HepG2 (cell line): ENCODE results near the gene TMEM45A. TPM values are rescaled to one million over a fixed set of nuclear protein-coding genes. Genes with fewer than 3 reads are reported as not detected.
A peak's percentile ranks its signal among the peaks of the same experiment; 100 is the strongest.

ENCODE experiments used
- AKAP8 ChIP-seq: sonication (generic); formaldehyde crosslinking; IDR thresholded peaks from 2 replicates; pipeline ENCODE4 v1.5.1; 2020; ENCODE audit warnings: mild to moderate bottlenecking, missing genetic modification reagents
- ARNT2 ChIP-seq: sonication (generic); formaldehyde crosslinking; IDR thresholded peaks from 2 replicates; pipeline ENCODE4 v1.8.0; 2022; ENCODE audit warnings: mild to moderate bottlenecking, low read depth, missing genetic modification reagents, moderate library complexity
- JUND ChIP-seq: sonication (generic); formaldehyde crosslinking; IDR thresholded peaks from 2 replicates; pipeline ENCODE4 v1.8.0; 2022; ENCODE audit warnings: mild to moderate bottlenecking, missing genetic modification reagents
- MEF2D ChIP-seq: sonication (generic); formaldehyde crosslinking; IDR thresholded peaks from 2 replicates; pipeline ENCODE4 v1.5.1; 2020; ENCODE audit warnings: mild to moderate bottlenecking, missing genetic modification reagents
- MEIS2 ChIP-seq: sonication (generic); formaldehyde crosslinking; IDR thresholded peaks from 2 replicates; pipeline ENCODE4 v1.9.0; 2021; ENCODE audit warnings: mild to moderate bottlenecking, missing genetic modification reagents
- NFE2L1 ChIP-seq: sonication (generic); formaldehyde crosslinking; IDR thresholded peaks from 2 replicates; pipeline ENCODE4 v1.4.0; 2020; ENCODE audit warnings: missing genetic modification reagents, mild to moderate bottlenecking, borderline replicate concordance
- PITX1 ChIP-seq: sonication (generic); formaldehyde crosslinking; IDR thresholded peaks from 2 replicates; pipeline ENCODE4 v1.5.1; 2020; ENCODE audit warnings: mild to moderate bottlenecking, missing genetic modification reagents
- POLR2G ChIP-seq: fragments of 200-400 bp; formaldehyde crosslinking; IDR thresholded peaks from 2 replicates; pipeline ENCODE4 v1.6.1; 2018; ENCODE audit warnings: mild to moderate bottlenecking, low read depth, low read length, moderate library complexity
- RNF2 ChIP-seq: fragments of 450-650 bp; conservative IDR thresholded peaks from 2 replicates; pipeline ENCODE4 v1.6.1; 2016; ENCODE audit warnings: low read depth
- SETDB1 ChIP-seq: sonication (generic); formaldehyde crosslinking; IDR thresholded peaks from 2 replicates; pipeline ENCODE4 v1.5.1; 2020; ENCODE audit warnings: missing genetic modification reagents, mild to moderate bottlenecking, borderline replicate concordance
- SIX4 ChIP-seq: sonication (generic); formaldehyde crosslinking; IDR thresholded peaks from 2 replicates; pipeline ENCODE4 v1.4.0; 2020; ENCODE audit warnings: missing genetic modification reagents
- ZBTB7B ChIP-seq: sonication (generic); formaldehyde crosslinking; IDR thresholded peaks from 2 replicates; pipeline ENCODE4 v1.4.0; 2020; ENCODE audit warnings: missing genetic modification reagents
- ZC3H13 ChIP-seq: sonication (generic); formaldehyde crosslinking; IDR thresholded peaks from 2 replicates; pipeline ENCODE4 v1.8.1; 2023; ENCODE audit warnings: mild to moderate bottlenecking, missing genetic modification reagents, moderate library complexity
- ZFAT ChIP-seq: sonication (generic); formaldehyde crosslinking; conservative IDR thresholded peaks from 2 replicates; pipeline ENCODE4 v1.8.1; 2023; ENCODE audit warnings: missing genetic modification reagents, inconsistent platforms
- ZFP91 ChIP-seq: sonication (generic); formaldehyde crosslinking; IDR thresholded peaks from 2 replicates; pipeline ENCODE4 v1.9.0; 2022; ENCODE audit warnings: missing genetic modification reagents, mild to moderate bottlenecking, borderline replicate concordance
- ZMAT3 ChIP-seq: sonication (generic); formaldehyde crosslinking; conservative IDR thresholded peaks from 2 replicates; pipeline ENCODE4 v1.7.0; 2021; ENCODE audit warnings: missing genetic modification reagents
- ZNF24 ChIP-seq: fragments of 450-650 bp; IDR thresholded peaks from 2 replicates; pipeline ENCODE4 v1.6.1; 2017; ENCODE audit warnings: antibody characterized with exemption, mild to moderate bottlenecking
- ZNF251 ChIP-seq: sonication (generic); formaldehyde crosslinking; IDR thresholded peaks from 2 replicates; pipeline ENCODE4 v1.9.0; 2021; ENCODE audit warnings: mild to moderate bottlenecking, missing genetic modification reagents
- ZNF616 ChIP-seq: sonication (generic); formaldehyde crosslinking; IDR thresholded peaks from 2 replicates; pipeline ENCODE4 v1.5.0; 2020; ENCODE audit warnings: low read depth, mild to moderate bottlenecking, missing genetic modification reagents
- ZSCAN22 ChIP-seq: sonication (generic); formaldehyde crosslinking; IDR thresholded peaks from 2 replicates; pipeline ENCODE4 v1.4.0; 2020; ENCODE audit warnings: mild to moderate bottlenecking, missing genetic modification reagents
- ZSCAN9 ChIP-seq: IDR thresholded peaks from 2 replicates; pipeline ENCODE4 v1.6.1; 2016; ENCODE audit warnings: borderline replicate concordance
- polyA plus RNA-seq, 8 experiments: library from polyadenylated mRNA; depleted of rRNA in 3 of 8; stranded (reverse) in 7 of 8; unstranded in 1 of 8; fragments of >200 nt; fragmentation: Illumina TruSeq in 4 of 8; extraction: Trizol in 4 of 8; gene quantifications; 2 replicates each; pipeline versions ENCODE4 v1.2.1 to v1.2.3, GENCODE V29; 2011 to 2016; ENCODE audit warnings: low read depth in 4 of 8, missing spikeins in 1 of 8, mixed read lengths in 1 of 8; ENCODE audit not compliant: insufficient read depth in 1 of 8
- total RNA-seq, 5 experiments: library from RNA; depleted of rRNA; stranded (reverse); fragments of >200 nt; fragmentation: Illumina TruSeq; extraction: Trizol; gene quantifications; 2 replicates each; pipeline ENCODE4 v1.2.3, GENCODE V29; 2016; ENCODE audit warnings: low read depth in 1 of 5
- TF ChIP-seq, protein P1 (sequence below): sonication (generic); formaldehyde crosslinking; conservative IDR thresholded peaks from 2 replicates; pipeline ENCODE4 v1.5.0; 2020; ENCODE audit warnings: missing genetic modification reagents
- TF ChIP-seq, protein P2 (sequence below): sonication (generic); formaldehyde crosslinking; IDR thresholded peaks from 2 replicates; pipeline ENCODE4 v1.5.0; 2020; ENCODE audit warnings: missing genetic modification reagents
- TF ChIP-seq, protein P3 (sequence below): sonication (generic); formaldehyde crosslinking; conservative IDR thresholded peaks from 2 replicates; pipeline ENCODE4 v1.8.1; 2023; ENCODE audit warnings: missing genetic modification reagents

TMEM45A gene
- total and polyA plus RNA-seq, 2 of the 13 experiments (the other 11 are each of a cell fraction or from before 2014, with no cell fraction given), result 14.8 to 38.5 TPM

- no peak for TF ChIP-seq SETDB1 (CRISPR knock-in tag)
- TF ChIP-seq NFE2L1, result no peak
- TF ChIP-seq ZMAT3 (CRISPR knock-in tag), result peak; percentile 76
- TF ChIP-seq POLR2G, result peak; percentile 95
- TF ChIP-seq ZNF616 (CRISPR knock-in tag), result no peak
- TF ChIP-seq ZFP91 (CRISPR knock-in tag), result peak; percentile 76; the same call in 1 of the 2 replicates
- 0 out of 2 replicates have a peak, but pooled peaks have one; percentile 41 for TF ChIP-seq ZSCAN22
- TF ChIP-seq AKAP8 (CRISPR knock-in tag), result no peak
- no peak; the same call in 1 of the 2 replicates for TF ChIP-seq PITX1 (CRISPR knock-in tag)
- TF ChIP-seq ZNF251 (CRISPR knock-in tag), result no peak
- TF ChIP-seq RNF2, result no peak
- TF ChIP-seq, protein P1, sequence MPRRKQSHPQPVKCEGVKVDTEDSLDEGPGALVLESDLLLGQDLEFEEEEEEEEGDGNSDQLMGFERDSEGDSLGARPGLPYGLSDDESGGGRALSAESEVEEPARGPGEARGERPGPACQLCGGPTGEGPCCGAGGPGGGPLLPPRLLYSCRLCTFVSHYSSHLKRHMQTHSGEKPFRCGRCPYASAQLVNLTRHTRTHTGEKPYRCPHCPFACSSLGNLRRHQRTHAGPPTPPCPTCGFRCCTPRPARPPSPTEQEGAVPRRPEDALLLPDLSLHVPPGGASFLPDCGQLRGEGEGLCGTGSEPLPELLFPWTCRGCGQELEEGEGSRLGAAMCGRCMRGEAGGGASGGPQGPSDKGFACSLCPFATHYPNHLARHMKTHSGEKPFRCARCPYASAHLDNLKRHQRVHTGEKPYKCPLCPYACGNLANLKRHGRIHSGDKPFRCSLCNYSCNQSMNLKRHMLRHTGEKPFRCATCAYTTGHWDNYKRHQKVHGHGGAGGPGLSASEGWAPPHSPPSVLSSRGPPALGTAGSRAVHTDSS (CRISPR knock-in tag), result no peak
- TF ChIP-seq, protein P2, sequence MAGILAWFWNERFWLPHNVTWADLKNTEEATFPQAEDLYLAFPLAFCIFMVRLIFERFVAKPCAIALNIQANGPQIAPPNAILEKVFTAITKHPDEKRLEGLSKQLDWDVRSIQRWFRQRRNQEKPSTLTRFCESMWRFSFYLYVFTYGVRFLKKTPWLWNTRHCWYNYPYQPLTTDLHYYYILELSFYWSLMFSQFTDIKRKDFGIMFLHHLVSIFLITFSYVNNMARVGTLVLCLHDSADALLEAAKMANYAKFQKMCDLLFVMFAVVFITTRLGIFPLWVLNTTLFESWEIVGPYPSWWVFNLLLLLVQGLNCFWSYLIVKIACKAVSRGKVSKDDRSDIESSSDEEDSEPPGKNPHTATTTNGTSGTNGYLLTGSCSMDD (CRISPR knock-in tag), result 0 out of 2 replicates have a peak, but pooled peaks have one; percentile 48
- TF ChIP-seq SIX4 (CRISPR knock-in tag), result no peak
- peak; percentile 74 for TF ChIP-seq ARNT2 (CRISPR knock-in tag)
- 0 out of 2 replicates have a peak, but pooled peaks have one; percentile 37 for TF ChIP-seq JUND (CRISPR knock-in tag)
- TF ChIP-seq ZC3H13 (CRISPR knock-in tag), result no peak
- TF ChIP-seq ZSCAN9 (CRISPR knock-in tag), result 0 out of 2 replicates have a peak, but pooled peaks have one; percentile 60
- TF ChIP-seq, protein P3, sequence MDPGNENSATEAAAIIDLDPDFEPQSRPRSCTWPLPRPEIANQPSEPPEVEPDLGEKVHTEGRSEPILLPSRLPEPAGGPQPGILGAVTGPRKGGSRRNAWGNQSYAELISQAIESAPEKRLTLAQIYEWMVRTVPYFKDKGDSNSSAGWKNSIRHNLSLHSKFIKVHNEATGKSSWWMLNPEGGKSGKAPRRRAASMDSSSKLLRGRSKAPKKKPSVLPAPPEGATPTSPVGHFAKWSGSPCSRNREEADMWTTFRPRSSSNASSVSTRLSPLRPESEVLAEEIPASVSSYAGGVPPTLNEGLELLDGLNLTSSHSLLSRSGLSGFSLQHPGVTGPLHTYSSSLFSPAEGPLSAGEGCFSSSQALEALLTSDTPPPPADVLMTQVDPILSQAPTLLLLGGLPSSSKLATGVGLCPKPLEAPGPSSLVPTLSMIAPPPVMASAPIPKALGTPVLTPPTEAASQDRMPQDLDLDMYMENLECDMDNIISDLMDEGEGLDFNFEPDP (CRISPR knock-in tag), result no peak
- TF ChIP-seq ZBTB7B (CRISPR knock-in tag), result peak; percentile 75; the same call in 1 of the 2 replicates
- peak; percentile 82; the same call in 1 of the 2 replicates for TF ChIP-seq MEIS2 (CRISPR knock-in tag)
- no peak for TF ChIP-seq ZNF24
- TF ChIP-seq ZFAT (CRISPR knock-in tag), result 0 out of 2 replicates have a peak, but pooled peaks have one; percentile 37
- no peak for TF ChIP-seq MEF2D (CRISPR knock-in tag)
These were observed at the start of gene TMEM45A (continued) for GRCh38 chr3:100492059-100493006.
